ENCODE data around the gene PLPP3.

DNA sequence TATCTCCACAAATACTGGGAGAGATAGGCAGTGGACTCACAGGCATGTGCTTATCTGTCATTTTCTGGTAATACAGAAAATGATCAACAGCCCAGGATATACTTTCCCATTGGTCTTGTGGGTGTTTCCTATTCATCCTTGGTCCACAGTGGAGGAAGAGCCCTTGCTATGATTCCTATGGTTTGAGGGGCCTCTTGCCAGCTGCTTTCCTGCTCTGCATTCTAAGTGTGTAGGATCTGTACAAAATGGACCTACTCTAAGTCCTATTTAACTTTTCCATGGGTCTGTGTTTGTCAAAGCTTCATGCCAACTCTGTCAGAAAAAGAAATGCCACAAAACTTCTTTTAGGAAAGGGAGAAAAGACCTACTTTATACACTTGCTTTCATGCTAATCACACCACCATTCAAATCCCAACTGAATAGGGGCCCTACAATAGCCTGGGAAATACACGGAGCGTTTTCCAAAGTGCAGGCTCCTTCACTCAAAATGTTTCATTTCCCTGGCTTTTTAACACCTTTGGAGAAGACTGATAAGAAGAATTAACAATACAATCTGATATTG lies 16.4 kb downstream of the PLPP3 start:
- TF ChIP-seq, protein P1, sequence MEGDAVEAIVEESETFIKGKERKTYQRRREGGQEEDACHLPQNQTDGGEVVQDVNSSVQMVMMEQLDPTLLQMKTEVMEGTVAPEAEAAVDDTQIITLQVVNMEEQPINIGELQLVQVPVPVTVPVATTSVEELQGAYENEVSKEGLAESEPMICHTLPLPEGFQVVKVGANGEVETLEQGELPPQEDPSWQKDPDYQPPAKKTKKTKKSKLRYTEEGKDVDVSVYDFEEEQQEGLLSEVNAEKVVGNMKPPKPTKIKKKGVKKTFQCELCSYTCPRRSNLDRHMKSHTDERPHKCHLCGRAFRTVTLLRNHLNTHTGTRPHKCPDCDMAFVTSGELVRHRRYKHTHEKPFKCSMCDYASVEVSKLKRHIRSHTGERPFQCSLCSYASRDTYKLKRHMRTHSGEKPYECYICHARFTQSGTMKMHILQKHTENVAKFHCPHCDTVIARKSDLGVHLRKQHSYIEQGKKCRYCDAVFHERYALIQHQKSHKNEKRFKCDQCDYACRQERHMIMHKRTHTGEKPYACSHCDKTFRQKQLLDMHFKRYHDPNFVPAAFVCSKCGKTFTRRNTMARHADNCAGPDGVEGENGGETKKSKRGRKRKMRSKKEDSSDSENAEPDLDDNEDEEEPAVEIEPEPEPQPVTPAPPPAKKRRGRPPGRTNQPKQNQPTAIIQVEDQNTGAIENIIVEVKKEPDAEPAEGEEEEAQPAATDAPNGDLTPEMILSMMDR (IDR thresholded peaks at IDR 0.05; ENCODE audit: poor library complexity): no peak
- TF ChIP-seq EZH2 (IDR thresholded peaks at IDR 0.05; ENCODE audit: borderline replicate concordance) (no peak), EZH2phosphoT487 (IDR thresholded peaks at IDR 0.05; ENCODE audit: low read depth, severe bottlenecking, unreplicated experiment) (no peak)
